Fibroblast of lung (primary cell): ENCODE data around the gene ZNF75A. TPM values are rescaled to one million over a fixed set of nuclear protein-coding genes. Genes with fewer than 3 reads are reported as not detected.
A peak's percentile ranks its signal among the peaks of the same experiment; 100 is the strongest.

Experiments
- DNase-seq, 2 donors: peaks; one replicate each; pipeline versions ENCODE4 v3.0.0 to v3.0.0-alpha.2; 2010; ENCODE audit warnings: low read depth in 2 of 2
- H2AFZ ChIP-seq: 2 replicates; pipeline ENCODE4 v1.5.1; 2012; ENCODE audit warnings: low read length, control low read depth, inconsistent platforms
- H3K27ac ChIP-seq: 2 replicates; pipeline ENCODE4 v1.5.1; 2011; ENCODE audit warnings: low read length, control low read depth; ENCODE audit not compliant: insufficient read depth
- H3K27me3 ChIP-seq: 2 replicates; pipeline ENCODE4 v1.5.1; 2011; ENCODE audit warnings: mild to moderate bottlenecking, low read length; ENCODE audit not compliant: control insufficient read depth, insufficient read depth
- H3K36me3 ChIP-seq: 2 replicates; pipeline ENCODE4 v1.5.1; 2011; ENCODE audit warnings: low read length; ENCODE audit not compliant: control insufficient read depth, insufficient read depth
- H3K4me1 ChIP-seq: 2 replicates; pipeline ENCODE4 v1.5.1; 2011; ENCODE audit warnings: low read length; ENCODE audit not compliant: control insufficient read depth, insufficient read depth; ENCODE audit errors: extremely low read depth
- H3K4me2 ChIP-seq: 2 replicates; pipeline ENCODE4 v1.5.1; 2011; ENCODE audit warnings: low read length, control low read depth; ENCODE audit not compliant: insufficient read depth; ENCODE audit errors: extremely low read depth
- H3K4me3 ChIP-seq, 4 experiments: fragments of 200-600 bp in 1 of 4; sonication (generic) in 1 of 4; replicated peaks in 1 of 4; 2 replicates each; pipeline ENCODE4 v1.5.1; 2011 to 2016; ENCODE audit warnings: low read length in 4 of 4, low read depth in 3 of 4, mild to moderate bottlenecking in 3 of 4, control low read depth in 2 of 4, inconsistent platforms in 1 of 4, mixed read lengths in 1 of 4; ENCODE audit not compliant: insufficient read depth in 1 of 4; ENCODE audit errors: control extremely low read depth in 1 of 4
- H3K79me2 ChIP-seq: 2 replicates; pipeline ENCODE4 v1.5.1; 2012; ENCODE audit warnings: mild to moderate bottlenecking, low read length, inconsistent platforms; ENCODE audit not compliant: control insufficient read depth, insufficient read depth
- H3K9ac ChIP-seq: 2 replicates; pipeline ENCODE4 v1.5.1; 2011; ENCODE audit warnings: mild to moderate bottlenecking, low read length, control low read depth; ENCODE audit not compliant: insufficient read depth
- H3K9me3 ChIP-seq: 2 replicates; pipeline ENCODE4 v1.5.1; 2012; ENCODE audit warnings: low read depth, low read length; ENCODE audit not compliant: control insufficient read depth, insufficient read depth
- H4K20me1 ChIP-seq: 2 replicates; pipeline ENCODE4 v1.5.1; 2011; ENCODE audit warnings: low read length; ENCODE audit not compliant: control insufficient read depth, insufficient read depth; ENCODE audit errors: extremely low read depth
- CTCF ChIP-seq, 2 donors: IDR thresholded peaks in 1 of 2; conservative IDR thresholded peaks in 1 of 2; 1 replicate in 1 of 2; 2 replicates in 1 of 2; pipeline ENCODE4 v1.5.1; 2011 to 2012; ENCODE audit warnings: low read length in 2 of 2, control low read depth in 1 of 2, inconsistent platforms in 1 of 2, low read depth in 1 of 2, mild to moderate bottlenecking in 1 of 2
- EZH2 ChIP-seq: IDR thresholded peaks from 2 replicates; pipeline ENCODE4 v1.5.1; 2012; ENCODE audit warnings: low read length, control low read depth, mild to moderate bottlenecking; ENCODE audit errors: missing control alignments
- polyA plus RNA-seq, 2 donors: library from polyadenylated mRNA; depleted of rRNA in 1 of 2; stranded (reverse) in 1 of 2; unstranded in 1 of 2; fragments of >200 nt; gene quantifications; 2 replicates each; pipeline ENCODE4 v1.2.1, GENCODE V29; 2011 to 2012; ENCODE audit warnings: missing spikeins in 1 of 2
- total RNA-seq: library from RNA; depleted of rRNA; stranded (reverse); fragments of >200 nt; gene quantifications from 2 replicates; pipeline ENCODE4 v1.2.1, GENCODE V29; 2014

Gene ZNF75A
- total and polyA plus RNA-seq, 2 donors (not counting 1 experiment from before 2014, with no cell fraction given) = 14.4 to 24.3 TPM

- no peaks in the 10 kb centered on the region for H4K20me1 ChIP-seq
- H3K9me3 ChIP-seq = peaks cover 10% of the 10 kb centered on the region
- H2AFZ ChIP-seq = no peak overlapping the region
- no peak overlapping the region for H3K27ac ChIP-seq
- no peak for DNase-seq
- no peaks in the 10 kb centered on the region for H3K4me1 ChIP-seq
- H3K4me2 ChIP-seq = no peak overlapping the region
- H3K79me2 ChIP-seq = peaks cover 4% of the 10 kb centered on the region
- peaks cover 8% of the 10 kb centered on the region for H3K36me3 ChIP-seq
- H3K4me3 ChIP-seq = no peak overlapping the region
- no peaks in the 10 kb centered on the region for H3K27me3 ChIP-seq
- H3K9ac ChIP-seq = no peak overlapping the region
- TF ChIP-seq CTCF (conservative IDR thresholded peaks at IDR 0.05 in 1 of 2, IDR thresholded peaks at IDR 0.05 in 1 of 2; ENCODE audit: low read depth in 1 of 2, low read length in 2 of 2) (no peak), EZH2 (no peak)
Observed at GRCh38 chr16:3295783-3296182, 9.5 kb upstream of the ZNF75A start.

GRCh38 chr16:3304370-3304769 is 927 bp upstream of the ZNF75A start:
- Histone ChIP-seq H3K4me3 (peak overlapping the region; percentile 70 to 86 (median 79)), H3K9me3 (peaks cover 2% of the 10 kb centered on the region), H3K4me1 (peaks cover 2% of the 10 kb centered on the region), H3K27ac (no peak overlapping the region), H3K36me3 (peaks cover 4% of the 10 kb centered on the region), H3K27me3 (no peaks in the 10 kb centered on the region), H2AFZ (no peak overlapping the region), H3K79me2 (no peaks in the 10 kb centered on the region), H4K20me1 (no peaks in the 10 kb centered on the region), H3K9ac (no peak overlapping the region), H3K4me2 (peak overlapping the region; percentile 74)
- TF ChIP-seq CTCF (conservative IDR thresholded peaks at IDR 0.05 in 1 of 2, IDR thresholded peaks at IDR 0.05 in 1 of 2; ENCODE audit: low read depth in 1 of 2, low read length in 2 of 2) (no peak), EZH2 (no peak)
- peak in 1 of 2 donors; percentile 31 for DNase-seq

GRCh38 chr16:3306078-3306477 is 781 bp downstream of the ZNF75A start:
- Histone ChIP-seq H3K4me2 (peak overlapping the region; percentile 94), H3K9ac (peak overlapping the region; percentile 93), H3K9me3 (peaks cover 2% of the 10 kb centered on the region), H4K20me1 (no peaks in the 10 kb centered on the region), H3K36me3 (peaks cover 2% of the 10 kb centered on the region), H3K27ac (peak overlapping the region; percentile 91), H3K79me2 (no peaks in the 10 kb centered on the region), H3K4me3 (peak overlapping the region; percentile 70 to 86 (median 79)), H3K4me1 (peaks cover 2% of the 10 kb centered on the region), H2AFZ (no peak overlapping the region), H3K27me3 (no peaks in the 10 kb centered on the region)
- no peak for TF ChIP-seq EZH2
- no peak for DNase-seq
